Activated naive CD4-positive, alpha-beta T cell treated with anti-CD3 and anti-CD28 coated beads for 36 hours (primary cell): ENCODE results near the gene FAM237A. TPM values are rescaled to one million over a fixed set of nuclear protein-coding genes. Genes with fewer than 3 reads are reported as not detected.

Experiments
- CTCF ChIA-PET: fragments of 350-600 bp; sonication (Branson Sonifier 250); formaldehyde crosslinking; loops from one replicate; lab custom pipeline; 2021; ENCODE audit warnings: antibody characterized with exemption; lab: Charles Lee
- DNase-seq: peaks from one replicate; pipeline ENCODE4 v3.0.0-alpha.2; 2020
- H3K27ac Mint-ChIP-seq: one replicate; pipeline ENCODE4 v1.8.0; 2021; ENCODE audit warnings: mild to moderate bottlenecking, mixed read lengths
- H3K27me3 Mint-ChIP-seq: one replicate; pipeline ENCODE4 v1.8.0; 2021; ENCODE audit warnings: low read depth, mixed read lengths
- H3K36me3 Mint-ChIP-seq: one replicate; pipeline ENCODE4 v1.8.0; 2021; ENCODE audit warnings: low read depth, mixed read lengths
- H3K4me1 Mint-ChIP-seq: one replicate; pipeline ENCODE4 v1.8.0; 2021; ENCODE audit warnings: low read depth, mixed read lengths
- H3K4me3 Mint-ChIP-seq: one replicate; pipeline ENCODE4 v1.8.0; 2021; ENCODE audit warnings: mild to moderate bottlenecking, moderate library complexity, mixed read lengths
- H3K9me3 Mint-ChIP-seq: one replicate; pipeline ENCODE4 v1.8.0; 2021; ENCODE audit warnings: mixed read lengths
- intact Hi-C: fragments of 100-400 bp; cut with micrococcal nuclease; formaldehyde crosslinking; loops from one replicate; pipeline ENCODE4 v1.15.1; 2023
- total RNA-seq, 2 experiments: library from RNA; stranded (reverse); gene quantifications; one replicate each; pipeline ENCODE4 v1.2.3, GENCODE V29; 2021

The FAM237A gene
- total RNA-seq = not detected

- Mint-ChIP-seq H3K27ac (no peak within 1 kb of the TSS), H3K36me3 (no peaks in the 10 kb centered on the region), H3K4me1 (no peaks in the 10 kb centered on the region), H3K9me3 (no peaks in the 10 kb centered on the region), H3K4me3 (no peak within 1 kb of the TSS), H3K27me3 (peaks cover 21% of the 10 kb centered on the region)
- DNase-seq = peak; percentile 60
- intact Hi-C loops = no loop called here
- CTCF ChIA-PET = no interaction called here
Measured at GRCh38 chr2:206642075-206643025, at the start of gene FAM237A. Gene FAM237A (plus strand): TSS chr2:206642487. CDS start chr2:206644237, 1,750 bp downstream.

- CTCF ChIA-PET = no interaction called here
- Mint-ChIP-seq H3K27me3 (no peaks in the 10 kb centered on the region), H3K4me3 (no peak overlapping the region), H3K9me3 (no peaks in the 10 kb centered on the region), H3K4me1 (no peaks in the 10 kb centered on the region), H3K36me3 (no peaks in the 10 kb centered on the region), H3K27ac (no peak overlapping the region)
- intact Hi-C loops = no loop called here
- no peak for DNase-seq
Measured at GRCh38 chr2:206597717-206598218, 44.5 kb upstream of the FAM237A start.

- Mint-ChIP-seq H3K4me3 (no peak overlapping the region), H3K4me1 (no peaks in the 10 kb centered on the region), H3K9me3 (no peaks in the 10 kb centered on the region), H3K27ac (no peak overlapping the region), H3K27me3 (peaks cover 2% of the 10 kb centered on the region), H3K36me3 (no peaks in the 10 kb centered on the region)
- no peak for DNase-seq
- CTCF ChIA-PET = no interaction called here
- intact Hi-C loops = no loop called here
Measured at GRCh38 chr2:206603243-206603642, 39.0 kb upstream of the FAM237A start.

GRCh38 chr2:206610451-206610850 is 31.8 kb upstream of the FAM237A start:
- CTCF ChIA-PET = interaction anchor here (0.8 kb wide), 1 partner anchor 9 kb away, joined by 3 read pairs; no protein-coding TSS in a partner anchor
- H3K4me3 Mint-ChIP-seq = no peak overlapping the region

GRCh38 chr2:206611191-206611590 is 31.1 kb upstream of the FAM237A start:
- Mint-ChIP-seq H3K9me3 (no peaks in the 10 kb centered on the region), H3K27me3 (no peaks in the 10 kb centered on the region), H3K27ac (no peak overlapping the region), H3K4me3 (no peak overlapping the region), H3K4me1 (peaks cover 6% of the 10 kb centered on the region), H3K36me3 (no peaks in the 10 kb centered on the region)
- DNase-seq = no peak
- intact Hi-C loops = no loop called here
- CTCF ChIA-PET = no interaction called here

More at GRCh38 chr2:206610451-206610850, 31.8 kb upstream of the FAM237A start:
- Mint-ChIP-seq H3K9me3 (no peaks in the 10 kb centered on the region), H3K27ac (no peak overlapping the region), H3K27me3 (peaks cover 2% of the 10 kb centered on the region), H3K4me1 (peaks cover 6% of the 10 kb centered on the region), H3K36me3 (no peaks in the 10 kb centered on the region)
- no peak for DNase-seq
- intact Hi-C loops = no loop called here

GRCh38 chr2:206611736-206612135 is 30.6 kb upstream of the FAM237A start:
- no peaks in the 10 kb centered on the region for H3K9me3 Mint-ChIP-seq
- CTCF ChIA-PET = no interaction called here
- no peak overlapping the region for H3K27ac Mint-ChIP-seq
- H3K27me3 Mint-ChIP-seq = no peaks in the 10 kb centered on the region
- intact Hi-C loops = no loop called here
- H3K4me3 Mint-ChIP-seq = no peak overlapping the region
- peaks cover 6% of the 10 kb centered on the region for H3K4me1 Mint-ChIP-seq
- no peak for DNase-seq
- no peaks in the 10 kb centered on the region for H3K36me3 Mint-ChIP-seq

GRCh38 chr2:206614811-206615210 is 27.5 kb upstream of the FAM237A start:
- no peak for DNase-seq
- CTCF ChIA-PET = no interaction called here
- peaks cover under 1% of the 10 kb centered on the region for H3K4me1 Mint-ChIP-seq
- H3K9me3 Mint-ChIP-seq = no peaks in the 10 kb centered on the region
- no peak overlapping the region for H3K4me3 Mint-ChIP-seq
- peaks cover 3% of the 10 kb centered on the region for H3K27me3 Mint-ChIP-seq
- intact Hi-C loops = no loop called here
- no peaks in the 10 kb centered on the region for H3K36me3 Mint-ChIP-seq
- no peak overlapping the region for H3K27ac Mint-ChIP-seq

GRCh38 chr2:206615417-206616089 is 26.7 kb upstream of the FAM237A start:
- CTCF ChIA-PET = interaction anchor here (0.7 kb wide), 1 partner anchor 56 kb away, joined by 3 read pairs; no protein-coding TSS in a partner anchor
- intact Hi-C loops = no loop called here
- Mint-ChIP-seq H3K36me3 (no peaks in the 10 kb centered on the region), H3K27me3 (peaks cover 6% of the 10 kb centered on the region), H3K9me3 (no peaks in the 10 kb centered on the region), H3K27ac (no peak overlapping the region), H3K4me3 (no peak overlapping the region), H3K4me1 (no peaks in the 10 kb centered on the region)
- DNase-seq = no peak

- no peak overlapping the region for H3K27ac Mint-ChIP-seq
Measured at GRCh38 chr2:206616151-206616550, 26.1 kb upstream of the FAM237A start.

GRCh38 chr2:206619011-206619410 is 23.3 kb upstream of the FAM237A start:
- CTCF ChIA-PET = interaction anchor here (0.6 kb wide), 1 partner anchor 27 kb away, joined by 4 read pairs; no protein-coding TSS in a partner anchor
- Mint-ChIP-seq H3K4me3 (no peak overlapping the region), H3K27ac (no peak overlapping the region), H3K27me3 (peaks cover 6% of the 10 kb centered on the region), H3K36me3 (no peaks in the 10 kb centered on the region), H3K4me1 (no peaks in the 10 kb centered on the region), H3K9me3 (no peaks in the 10 kb centered on the region)
- intact Hi-C loops = no loop called here
- DNase-seq = no peak

More at GRCh38 chr2:206616151-206616550, 26.1 kb upstream of the FAM237A start:
- no peak for DNase-seq
- Mint-ChIP-seq H3K4me1 (no peaks in the 10 kb centered on the region), H3K4me3 (no peak overlapping the region), H3K9me3 (no peaks in the 10 kb centered on the region), H3K36me3 (no peaks in the 10 kb centered on the region), H3K27me3 (peaks cover 6% of the 10 kb centered on the region)
- CTCF ChIA-PET = interaction anchor here (0.7 kb wide), 1 partner anchor 57 kb away, joined by 3 read pairs; no protein-coding TSS in a partner anchor
- intact Hi-C loops = no loop called here

GRCh38 chr2:206626108-206626507 is 16.2 kb upstream of the FAM237A start:
- intact Hi-C loops = no loop called here
- Mint-ChIP-seq H3K9me3 (no peaks in the 10 kb centered on the region), H3K27me3 (peaks cover 7% of the 10 kb centered on the region), H3K27ac (no peak overlapping the region), H3K4me1 (no peaks in the 10 kb centered on the region), H3K4me3 (no peak overlapping the region), H3K36me3 (no peaks in the 10 kb centered on the region)
- DNase-seq = no peak
- CTCF ChIA-PET = no interaction called here

- CTCF ChIA-PET = no interaction called here
- no peak for DNase-seq
- Mint-ChIP-seq H3K27ac (no peak overlapping the region), H3K27me3 (peaks cover 7% of the 10 kb centered on the region), H3K9me3 (no peaks in the 10 kb centered on the region), H3K36me3 (no peaks in the 10 kb centered on the region), H3K4me1 (no peaks in the 10 kb centered on the region), H3K4me3 (no peak overlapping the region)
- intact Hi-C loops = no loop called here
Measured at GRCh38 chr2:206627632-206628031, 14.7 kb upstream of the FAM237A start.
